DOHH2 (cell line): ENCODE measurements around the gene PRDM16.

Source experiments
- H3F3A ChIP-seq: fragments of 200-600 bp; sonication (generic), shearing (Covaris generic); 2 replicates; pipeline ENCODE4 v1.6.0; 2016; ENCODE audit warnings: antibody characterized with exemption, mild to moderate bottlenecking; ENCODE audit not compliant: control insufficient read depth, insufficient read depth
- H3K27ac ChIP-seq: fragments of 200-600 bp; sonication (generic); 2 replicates; pipeline ENCODE4 v1.5.1; 2014; ENCODE audit warnings: low read depth, mild to moderate bottlenecking, low read length, moderate library complexity
- H3K27me3 ChIP-seq: fragments of 200-600 bp; sonication (generic); 2 replicates; pipeline ENCODE4 v1.6.1; 2014; ENCODE audit warnings: mild to moderate bottlenecking, low read length, mixed read lengths; ENCODE audit not compliant: control insufficient read depth
- H3K36me3 ChIP-seq: fragments of 200-600 bp; sonication (generic); 2 replicates; pipeline ENCODE4 v1.6.1; 2014; ENCODE audit warnings: mild to moderate bottlenecking, low read length, moderate library complexity, mixed read lengths; ENCODE audit not compliant: control insufficient read depth
- H3K4me1 ChIP-seq: fragments of 200-600 bp; sonication (generic); 2 replicates; pipeline ENCODE4 v1.6.1; 2014; ENCODE audit warnings: mild to moderate bottlenecking, low read length, mixed read lengths; ENCODE audit not compliant: control insufficient read depth
- H3K4me2 ChIP-seq: fragments of 200-600 bp; sonication (generic); 2 replicates; pipeline ENCODE4 v1.6.0; 2014; ENCODE audit warnings: mild to moderate bottlenecking, low read length, moderate library complexity
- H3K4me3 ChIP-seq: fragments of 200-600 bp; sonication (generic); 2 replicates; pipeline ENCODE4 v1.5.1; 2014; ENCODE audit warnings: mild to moderate bottlenecking, low read length, mixed read lengths
- H3K79me2 ChIP-seq: fragments of 200-600 bp; sonication (generic); 2 replicates; pipeline ENCODE4 v1.6.1; 2014; ENCODE audit warnings: mild to moderate bottlenecking, low read length, mixed read lengths; ENCODE audit not compliant: control insufficient read depth
- H3K9me2 ChIP-seq: fragments of 200-600 bp; sonication (generic); replicated peaks from 2 replicates; pipeline ENCODE4 v1.6.1; 2014; ENCODE audit warnings: mild to moderate bottlenecking, low read length, mixed read lengths; ENCODE audit not compliant: control insufficient read depth
- H3K9me3 ChIP-seq: fragments of 200-600 bp; sonication (generic); 2 replicates; pipeline ENCODE4 v1.6.1; 2014; ENCODE audit warnings: antibody characterized with exemption, low read length, mixed read lengths; ENCODE audit not compliant: control insufficient read depth, insufficient read depth
- H4K20me1 ChIP-seq: fragments of 200-600 bp; sonication (generic); 2 replicates; pipeline ENCODE4 v1.6.0; 2014; ENCODE audit warnings: low read depth, mild to moderate bottlenecking, antibody characterized with exemption, low read length, moderate library complexity; ENCODE audit not compliant: control insufficient read depth, insufficient read depth
- EZH2phosphoT487 ChIP-seq: fragments of 200-600 bp; sonication (generic); IDR thresholded peaks from 2 replicates; pipeline ENCODE4 v1.6.1; 2017; ENCODE audit warnings: borderline replicate concordance, mild to moderate bottlenecking, antibody characterized with exemption, low read length, moderate library complexity, mixed read lengths
- TF ChIP-seq, protein P1 (sequence below): fragments of 200-600 bp; sonication (generic); IDR thresholded peaks from one replicate; pipeline ENCODE4 v1.5.1; 2014; ENCODE audit warnings: antibody characterized with exemption, mild to moderate bottlenecking, low read depth, low read length; ENCODE audit not compliant: poor library complexity, severe bottlenecking

PRDM16 gene

DNA sequence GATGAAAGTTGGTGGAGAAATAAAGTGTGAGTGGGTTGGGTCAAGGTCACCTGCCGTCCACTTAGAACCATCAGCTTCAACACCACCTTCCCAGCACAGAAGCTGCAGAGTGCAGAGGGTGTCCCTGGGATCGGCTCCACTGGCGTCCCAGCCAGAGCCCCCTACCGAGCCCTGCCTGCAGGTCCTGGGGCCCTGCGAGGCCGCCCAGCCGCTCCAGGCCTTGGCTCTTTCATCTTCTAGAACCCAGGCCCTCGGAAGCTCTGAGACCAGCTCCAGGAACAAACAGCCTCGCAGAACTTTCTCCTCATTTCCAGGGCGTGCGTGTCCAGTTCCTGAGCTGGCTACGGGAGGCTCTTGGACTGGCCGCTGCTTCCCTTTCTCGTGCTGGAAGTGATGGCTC lies 166.0 kb downstream of the PRDM16 start:
- H3K9me2 ChIP-seq, result no peaks in the 10 kb centered on the region
- H3K4me3 ChIP-seq, result no peak overlapping the region
- no peak for TF ChIP-seq EZH2phosphoT487
- TF ChIP-seq, protein P1, sequence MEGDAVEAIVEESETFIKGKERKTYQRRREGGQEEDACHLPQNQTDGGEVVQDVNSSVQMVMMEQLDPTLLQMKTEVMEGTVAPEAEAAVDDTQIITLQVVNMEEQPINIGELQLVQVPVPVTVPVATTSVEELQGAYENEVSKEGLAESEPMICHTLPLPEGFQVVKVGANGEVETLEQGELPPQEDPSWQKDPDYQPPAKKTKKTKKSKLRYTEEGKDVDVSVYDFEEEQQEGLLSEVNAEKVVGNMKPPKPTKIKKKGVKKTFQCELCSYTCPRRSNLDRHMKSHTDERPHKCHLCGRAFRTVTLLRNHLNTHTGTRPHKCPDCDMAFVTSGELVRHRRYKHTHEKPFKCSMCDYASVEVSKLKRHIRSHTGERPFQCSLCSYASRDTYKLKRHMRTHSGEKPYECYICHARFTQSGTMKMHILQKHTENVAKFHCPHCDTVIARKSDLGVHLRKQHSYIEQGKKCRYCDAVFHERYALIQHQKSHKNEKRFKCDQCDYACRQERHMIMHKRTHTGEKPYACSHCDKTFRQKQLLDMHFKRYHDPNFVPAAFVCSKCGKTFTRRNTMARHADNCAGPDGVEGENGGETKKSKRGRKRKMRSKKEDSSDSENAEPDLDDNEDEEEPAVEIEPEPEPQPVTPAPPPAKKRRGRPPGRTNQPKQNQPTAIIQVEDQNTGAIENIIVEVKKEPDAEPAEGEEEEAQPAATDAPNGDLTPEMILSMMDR, result no peak
- H3K79me2 ChIP-seq, result no peaks in the 10 kb centered on the region
- H3K9me3 ChIP-seq, result no peaks in the 10 kb centered on the region
- no peaks in the 10 kb centered on the region for H3F3A ChIP-seq
- no peak overlapping the region for H3K27ac ChIP-seq
- H4K20me1 ChIP-seq, result no peaks in the 10 kb centered on the region
- no peak overlapping the region for H3K4me2 ChIP-seq
- H3K27me3 ChIP-seq, result no peaks in the 10 kb centered on the region
- no peaks in the 10 kb centered on the region for H3K4me1 ChIP-seq
- no peaks in the 10 kb centered on the region for H3K36me3 ChIP-seq

DNA sequence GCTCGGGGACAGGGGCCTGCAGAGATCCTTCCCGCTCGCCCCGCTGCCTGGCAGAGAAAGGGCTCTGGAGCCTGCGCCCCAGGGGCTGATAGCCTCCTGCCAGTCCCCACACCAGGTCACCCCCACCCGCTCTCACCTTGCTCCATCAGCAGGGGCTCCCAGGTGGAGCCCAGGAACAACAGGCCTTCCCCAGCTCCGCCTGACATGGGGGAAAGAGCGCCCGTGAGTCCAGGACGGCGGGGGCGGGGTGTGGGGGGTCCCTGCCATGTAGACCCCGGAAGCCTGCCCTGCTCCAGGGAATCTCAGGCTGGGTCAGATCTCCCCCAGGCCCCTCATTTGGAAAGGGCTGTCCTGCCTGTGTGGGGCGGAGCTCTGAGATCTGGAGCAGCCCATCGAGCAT lies 166.5 kb downstream of the PRDM16 start:
- Histone ChIP-seq H3K27ac (no peak overlapping the region), H3K4me1 (no peaks in the 10 kb centered on the region), H3F3A (no peaks in the 10 kb centered on the region), H3K9me2 (no peaks in the 10 kb centered on the region), H3K4me2 (no peak overlapping the region), H3K36me3 (no peaks in the 10 kb centered on the region), H3K79me2 (no peaks in the 10 kb centered on the region), H4K20me1 (no peaks in the 10 kb centered on the region), H3K4me3 (no peak overlapping the region), H3K27me3 (no peaks in the 10 kb centered on the region), H3K9me3 (no peaks in the 10 kb centered on the region)
- no peak for TF ChIP-seq EZH2phosphoT487
- TF ChIP-seq, protein P1, result no peak

DNA sequence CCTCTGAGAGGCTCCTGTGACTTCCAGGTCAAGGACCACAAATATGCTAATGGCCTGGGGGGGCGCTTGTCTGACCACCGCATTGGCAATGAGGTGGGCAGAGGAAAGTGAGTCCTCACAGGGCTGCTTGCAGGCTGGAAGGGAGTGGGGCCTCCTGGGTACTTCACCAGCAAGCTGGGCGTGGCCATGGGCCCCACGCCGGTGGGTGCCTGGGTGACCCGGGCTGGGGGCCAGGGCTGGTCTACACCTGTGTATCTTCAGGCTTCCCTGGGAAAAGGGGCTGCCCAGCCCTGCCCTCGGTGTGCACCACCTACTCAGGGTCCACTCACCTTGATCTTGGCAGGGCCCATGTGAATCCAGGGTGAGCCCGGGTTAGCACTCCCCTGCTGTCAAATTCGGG lies 167.4 kb downstream of the PRDM16 start:
- no peaks in the 10 kb centered on the region for H4K20me1 ChIP-seq

More for the DNA sequence above, 167.4 kb downstream of the PRDM16 start:
- Histone ChIP-seq H3K36me3 (no peaks in the 10 kb centered on the region), H3K9me3 (no peaks in the 10 kb centered on the region), H3F3A (no peaks in the 10 kb centered on the region), H3K79me2 (no peaks in the 10 kb centered on the region), H3K4me3 (no peak overlapping the region), H3K27ac (no peak overlapping the region), H3K4me2 (no peak overlapping the region), H3K9me2 (no peaks in the 10 kb centered on the region), H3K27me3 (no peaks in the 10 kb centered on the region), H3K4me1 (no peaks in the 10 kb centered on the region)
- TF ChIP-seq EZH2phosphoT487, result no peak
- TF ChIP-seq, protein P1, result no peak
